SU-DHL-6 (cell line): Measurements from ENCODE around the gene LTBP2.
A peak's percentile ranks its signal among the peaks of the same experiment; 100 is the strongest.

Experiments used
- H2AFZ ChIP-seq: fragments of 200-600 bp; sonication (generic); 2 replicates; pipeline ENCODE4 v1.6.1; 2014; ENCODE audit warnings: low read depth, mild to moderate bottlenecking, moderate library complexity, mixed read lengths, antibody characterized with exemption, low read length; ENCODE audit not compliant: severe bottlenecking
- H3F3A ChIP-seq: fragments of 200-600 bp; shearing (Covaris generic); 2 replicates; pipeline ENCODE4 v1.6.0; 2016; ENCODE audit warnings: antibody characterized with exemption, mild to moderate bottlenecking; ENCODE audit not compliant: insufficient read depth
- H3K27ac ChIP-seq: fragments of 200-600 bp; sonication (generic); 2 replicates; pipeline ENCODE4 v1.5.1; 2016; ENCODE audit warnings: low read depth, mild to moderate bottlenecking, low read length, moderate library complexity, mixed read lengths
- H3K27me3 ChIP-seq: fragments of 200-600 bp; sonication (generic), shearing (Covaris generic); 2 replicates; pipeline ENCODE4 v1.6.0; 2014; ENCODE audit warnings: mild to moderate bottlenecking, low read length
- H3K36me3 ChIP-seq: fragments of 200-600 bp; sonication (generic); 2 replicates; pipeline ENCODE4 v1.6.1; 2014; ENCODE audit warnings: mild to moderate bottlenecking, low read length, mixed read lengths
- H3K4me2 ChIP-seq: fragments of 300-600, 200-600 bp; shearing (Covaris generic), sonication (generic); 2 replicates; pipeline ENCODE4 v1.6.0; 2014; ENCODE audit warnings: low read length, low read depth, mild to moderate bottlenecking; ENCODE audit not compliant: poor library complexity, severe bottlenecking
- H3K4me3 ChIP-seq: fragments of 200-600 bp; sonication (generic); 2 replicates; pipeline ENCODE4 v1.5.1; 2014; ENCODE audit warnings: antibody characterized with exemption, low read length, mild to moderate bottlenecking, mixed read lengths; ENCODE audit not compliant: insufficient read depth, poor library complexity, severe bottlenecking
- H3K79me2 ChIP-seq: fragments of 200-600 bp; sonication (generic); 2 replicates; pipeline ENCODE4 v1.6.1; 2014; ENCODE audit warnings: mild to moderate bottlenecking, low read length, moderate library complexity; ENCODE audit not compliant: insufficient read depth
- H3K9ac ChIP-seq: fragments of 200-600 bp; sonication (generic); 2 replicates; pipeline ENCODE4 v1.7.0; 2014; ENCODE audit warnings: mild to moderate bottlenecking, low read length
- H3K9me2 ChIP-seq: fragments of 200-600 bp; sonication (generic); replicated peaks from 2 replicates; pipeline ENCODE4 v1.6.1; 2014; ENCODE audit warnings: low read length; ENCODE audit not compliant: insufficient read depth
- H3K9me3 ChIP-seq: fragments of 200-600 bp; sonication (generic); 2 replicates; pipeline ENCODE4 v1.6.1; 2014; ENCODE audit warnings: low read length, mixed read lengths; ENCODE audit not compliant: insufficient read depth
- H4K20me1 ChIP-seq: fragments of 200-600 bp; sonication (generic); 2 replicates; pipeline ENCODE4 v1.6.1; 2014; ENCODE audit warnings: low read depth, mild to moderate bottlenecking, antibody characterized with exemption, low read length, moderate library complexity, mixed read lengths
- EZH2phosphoT487 ChIP-seq: fragments of 200-600 bp; sonication (generic), shearing (Covaris generic); conservative IDR thresholded peaks from 2 replicates; pipeline ENCODE4 v1.6.1; 2018; ENCODE audit warnings: mild to moderate bottlenecking, antibody characterized with exemption, low read length, moderate library complexity, mixed read lengths
- TF ChIP-seq, protein P1 (sequence below): fragments of 200-600 bp; sonication (generic); IDR thresholded peaks from one replicate; pipeline ENCODE4 v1.5.1; 2017; ENCODE audit warnings: antibody characterized with exemption, mild to moderate bottlenecking, low read length, moderate library complexity; ENCODE audit not compliant: insufficient read depth, poor library complexity, severe bottlenecking

Gene LTBP2

DNA sequence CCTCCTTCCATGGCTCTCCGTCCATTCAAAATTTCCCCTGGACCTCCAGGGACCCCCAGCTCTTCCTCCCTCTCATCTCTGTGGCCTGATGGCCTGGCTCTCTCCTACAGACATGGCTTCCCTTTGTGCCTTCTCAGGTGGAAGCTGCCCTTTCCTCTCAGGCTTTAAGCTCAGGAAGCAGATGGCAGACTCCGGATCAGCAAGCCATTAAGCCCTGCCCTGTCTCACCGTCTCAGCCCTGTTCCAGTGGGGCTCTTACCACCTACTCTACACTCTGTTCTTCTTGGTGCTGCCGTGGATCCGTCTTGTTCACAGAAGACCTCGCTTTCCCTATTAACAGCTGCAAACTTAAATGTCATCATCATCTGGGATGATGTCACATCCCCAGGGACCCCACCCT, 152.1 kb downstream of the LTBP2 start:
- no peak overlapping the region for H3K4me2 ChIP-seq
- no peaks in the 10 kb centered on the region for H3K79me2 ChIP-seq
- no peak overlapping the region for H2AFZ ChIP-seq
- no peaks in the 10 kb centered on the region for H4K20me1 ChIP-seq
- H3K27me3 ChIP-seq: no peaks in the 10 kb centered on the region
- no peak overlapping the region for H3K27ac ChIP-seq
- no peaks in the 10 kb centered on the region for H3F3A ChIP-seq
- no peaks in the 10 kb centered on the region for H3K36me3 ChIP-seq
- no peaks in the 10 kb centered on the region for H3K9me3 ChIP-seq
- H3K9ac ChIP-seq: no peak overlapping the region
- TF ChIP-seq, protein P1, sequence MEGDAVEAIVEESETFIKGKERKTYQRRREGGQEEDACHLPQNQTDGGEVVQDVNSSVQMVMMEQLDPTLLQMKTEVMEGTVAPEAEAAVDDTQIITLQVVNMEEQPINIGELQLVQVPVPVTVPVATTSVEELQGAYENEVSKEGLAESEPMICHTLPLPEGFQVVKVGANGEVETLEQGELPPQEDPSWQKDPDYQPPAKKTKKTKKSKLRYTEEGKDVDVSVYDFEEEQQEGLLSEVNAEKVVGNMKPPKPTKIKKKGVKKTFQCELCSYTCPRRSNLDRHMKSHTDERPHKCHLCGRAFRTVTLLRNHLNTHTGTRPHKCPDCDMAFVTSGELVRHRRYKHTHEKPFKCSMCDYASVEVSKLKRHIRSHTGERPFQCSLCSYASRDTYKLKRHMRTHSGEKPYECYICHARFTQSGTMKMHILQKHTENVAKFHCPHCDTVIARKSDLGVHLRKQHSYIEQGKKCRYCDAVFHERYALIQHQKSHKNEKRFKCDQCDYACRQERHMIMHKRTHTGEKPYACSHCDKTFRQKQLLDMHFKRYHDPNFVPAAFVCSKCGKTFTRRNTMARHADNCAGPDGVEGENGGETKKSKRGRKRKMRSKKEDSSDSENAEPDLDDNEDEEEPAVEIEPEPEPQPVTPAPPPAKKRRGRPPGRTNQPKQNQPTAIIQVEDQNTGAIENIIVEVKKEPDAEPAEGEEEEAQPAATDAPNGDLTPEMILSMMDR: no peak
- no peak for TF ChIP-seq EZH2phosphoT487
- H3K4me3 ChIP-seq: no peak overlapping the region
- H3K9me2 ChIP-seq: no peaks in the 10 kb centered on the region

DNA sequence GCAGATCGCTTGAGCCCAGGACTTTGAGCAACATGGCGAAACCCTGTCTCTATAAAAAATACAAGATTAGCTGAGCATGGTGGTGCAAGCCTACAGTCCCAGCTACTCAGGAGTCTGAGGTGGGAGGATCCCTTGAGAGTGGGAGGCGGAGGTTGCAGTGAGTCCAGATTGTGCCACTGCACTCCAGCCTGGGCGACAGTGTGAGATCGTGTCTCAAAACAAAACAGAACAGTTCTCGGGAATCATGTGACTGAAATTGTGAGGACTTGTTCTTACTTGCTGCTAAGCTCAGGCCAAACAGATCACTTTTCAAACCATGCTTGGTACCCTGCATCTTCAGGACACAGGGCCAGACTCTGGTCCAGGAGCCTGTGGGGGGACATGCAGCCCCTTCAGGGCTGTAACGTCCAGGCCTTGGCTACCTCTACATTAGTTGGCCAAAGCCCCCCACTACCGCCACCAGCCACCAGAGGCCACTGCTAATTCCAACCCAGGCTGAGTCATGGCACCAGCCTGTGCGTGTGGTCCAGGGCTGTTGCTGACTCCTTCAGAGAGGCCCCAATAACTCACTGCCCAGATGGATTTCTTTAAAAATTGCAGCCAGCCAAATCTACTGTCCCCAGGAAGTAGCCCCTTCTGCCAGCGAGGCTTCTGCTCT, 152.6 kb downstream of the LTBP2 start:
- H3K9me2 ChIP-seq: no peaks in the 10 kb centered on the region
- TF ChIP-seq EZH2phosphoT487: no peak
- TF ChIP-seq, protein P1: peak; percentile 33
- no peak overlapping the region for H3K9ac ChIP-seq
- no peaks in the 10 kb centered on the region for H3K9me3 ChIP-seq
- no peaks in the 10 kb centered on the region for H3K79me2 ChIP-seq
- H4K20me1 ChIP-seq: no peaks in the 10 kb centered on the region
- H3K4me3 ChIP-seq: no peak overlapping the region
- H2AFZ ChIP-seq: no peak overlapping the region
- no peak overlapping the region for H3K27ac ChIP-seq
- H3K36me3 ChIP-seq: no peaks in the 10 kb centered on the region
- no peaks in the 10 kb centered on the region for H3K27me3 ChIP-seq
- no peaks in the 10 kb centered on the region for H3F3A ChIP-seq
- H3K4me2 ChIP-seq: no peak overlapping the region

DNA sequence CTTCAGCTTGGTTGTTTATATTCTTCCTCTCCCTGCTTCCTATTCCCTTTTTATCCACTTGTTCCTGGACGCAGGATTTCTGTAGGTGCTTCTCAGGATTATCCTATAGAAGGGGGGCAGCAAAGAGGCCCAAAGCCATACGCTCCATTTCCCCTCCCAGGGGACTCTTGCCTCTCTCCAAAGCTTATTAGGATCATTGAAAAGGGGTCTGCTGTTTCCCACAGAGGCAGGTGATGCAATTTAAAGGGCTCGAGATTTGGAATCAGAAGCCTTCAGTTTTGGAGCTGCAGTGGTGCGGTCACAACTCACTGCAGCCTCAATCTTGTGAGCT, 154.5 kb downstream of the LTBP2 start:
- Histone ChIP-seq H3K4me3 (no peak overlapping the region), H3K36me3 (no peaks in the 10 kb centered on the region), H4K20me1 (no peaks in the 10 kb centered on the region), H3K9me3 (no peaks in the 10 kb centered on the region), H3F3A (no peaks in the 10 kb centered on the region), H3K9me2 (no peaks in the 10 kb centered on the region), H2AFZ (no peak overlapping the region), H3K79me2 (no peaks in the 10 kb centered on the region), H3K4me2 (no peak overlapping the region), H3K9ac (no peak overlapping the region), H3K27ac (no peak overlapping the region), H3K27me3 (no peaks in the 10 kb centered on the region)
- no peak for TF ChIP-seq EZH2phosphoT487
- TF ChIP-seq, protein P1: no peak
